Mammary epithelial cell (primary cell): Measurements from ENCODE around the gene MYO10.
"Not testable (repeated sequence)": the region's sequence is repeated elsewhere in the genome, so short reads cannot be mapped to it uniquely, and the experiment has no call there.

ENCODE experiments used
- EZH2 ChIP-seq: IDR thresholded peaks from 2 replicates; pipeline ENCODE4 v1.6.1; 2012; ENCODE audit warnings: low read length, inconsistent platforms, borderline replicate concordance
- TF ChIP-seq, protein P1 (sequence below), 2 donors: IDR thresholded peaks in 1 of 2; conservative IDR thresholded peaks in 1 of 2; 2 replicates each; pipeline ENCODE4 v1.5.1; 2011 to 2012; ENCODE audit warnings: inconsistent platforms in 2 of 2, low read length in 2 of 2, mild to moderate bottlenecking in 2 of 2, control low read depth in 1 of 2, low read depth in 1 of 2; ENCODE audit not compliant: insufficient read depth in 1 of 2; ENCODE audit errors: extremely low read depth in 1 of 2

DNA sequence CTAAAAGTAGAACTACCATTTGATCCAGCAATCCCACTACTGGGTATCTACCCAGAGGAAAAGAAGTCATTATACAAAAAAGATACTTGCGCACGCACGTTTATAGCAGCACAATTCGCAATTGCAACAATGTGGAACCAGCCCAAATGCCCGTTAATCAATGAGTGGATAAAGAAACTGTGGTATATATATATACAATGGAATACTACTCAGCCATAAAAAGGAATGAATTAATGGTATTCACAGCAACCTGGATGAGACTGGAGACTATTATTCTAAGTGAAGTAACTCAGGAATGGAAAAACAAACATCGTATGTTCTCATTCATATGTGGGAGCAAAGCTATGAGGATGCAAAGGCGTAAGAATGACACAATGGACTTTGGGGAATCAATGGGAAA lies 104.8 kb downstream of the MYO10 start:
- not testable (repeated sequence) for TF ChIP-seq EZH2
- TF ChIP-seq, protein P1, sequence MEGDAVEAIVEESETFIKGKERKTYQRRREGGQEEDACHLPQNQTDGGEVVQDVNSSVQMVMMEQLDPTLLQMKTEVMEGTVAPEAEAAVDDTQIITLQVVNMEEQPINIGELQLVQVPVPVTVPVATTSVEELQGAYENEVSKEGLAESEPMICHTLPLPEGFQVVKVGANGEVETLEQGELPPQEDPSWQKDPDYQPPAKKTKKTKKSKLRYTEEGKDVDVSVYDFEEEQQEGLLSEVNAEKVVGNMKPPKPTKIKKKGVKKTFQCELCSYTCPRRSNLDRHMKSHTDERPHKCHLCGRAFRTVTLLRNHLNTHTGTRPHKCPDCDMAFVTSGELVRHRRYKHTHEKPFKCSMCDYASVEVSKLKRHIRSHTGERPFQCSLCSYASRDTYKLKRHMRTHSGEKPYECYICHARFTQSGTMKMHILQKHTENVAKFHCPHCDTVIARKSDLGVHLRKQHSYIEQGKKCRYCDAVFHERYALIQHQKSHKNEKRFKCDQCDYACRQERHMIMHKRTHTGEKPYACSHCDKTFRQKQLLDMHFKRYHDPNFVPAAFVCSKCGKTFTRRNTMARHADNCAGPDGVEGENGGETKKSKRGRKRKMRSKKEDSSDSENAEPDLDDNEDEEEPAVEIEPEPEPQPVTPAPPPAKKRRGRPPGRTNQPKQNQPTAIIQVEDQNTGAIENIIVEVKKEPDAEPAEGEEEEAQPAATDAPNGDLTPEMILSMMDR (conservative IDR thresholded peaks at IDR 0.05 in 1 of 2, IDR thresholded peaks at IDR 0.05 in 1 of 2; ENCODE audit: extremely low read depth in 1 of 2, insufficient read depth in 1 of 2, low read depth in 1 of 2, low read length in 2 of 2): not testable (repeated sequence)
